ENCODE measurements around the gene RNF14. TPM values are rescaled to one million over a fixed set of nuclear protein-coding genes. Genes with fewer than 3 reads are reported as not detected.

Gene RNF14
- total and polyA plus RNA-seq, 2 experiments from 2014 or later, result 8.9 to 19.0 TPM

DNA sequence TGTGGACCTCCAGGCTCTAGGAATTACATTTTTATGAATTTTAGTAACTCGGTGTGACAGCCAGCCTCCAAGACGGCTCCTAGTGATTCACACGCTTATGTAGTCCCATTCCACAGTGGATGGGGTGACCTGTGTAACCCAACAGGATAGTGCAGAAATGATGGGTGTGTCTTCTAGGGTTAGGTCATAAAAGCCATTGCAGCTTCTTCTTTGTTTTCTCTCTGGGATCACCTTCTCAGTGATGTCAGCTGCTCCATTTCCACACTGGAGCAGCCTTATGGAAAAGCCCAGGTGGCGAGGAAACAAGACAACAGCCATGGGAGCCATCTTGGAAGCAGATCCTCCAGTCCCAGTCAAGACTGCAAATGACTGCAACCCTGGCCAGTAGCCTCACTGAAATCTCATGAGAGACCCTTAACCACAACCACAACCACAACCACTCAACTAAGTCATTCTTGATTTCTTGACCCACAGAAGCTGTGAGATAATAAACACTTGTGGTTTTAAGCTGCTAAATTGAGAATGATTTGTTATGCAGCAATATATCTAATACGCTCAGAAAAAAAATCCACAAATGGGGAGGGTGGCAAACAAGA lies 49.0 kb downstream of the RNF14 start:
- H3K9me2 ChIP-seq (ENCODE audit: insufficient read depth), result no peaks in the 10 kb centered on the region
- DNase-seq (ENCODE audit: low spot score) (no peak), ATAC-seq (no peak)
- Mint-ChIP-seq H3K4me3 (no peak overlapping the region), H3K36me3 (ENCODE audit: low read depth) (peaks cover 5% of the 10 kb centered on the region; the same call in 2 of the 3 replicates), H3K4me1 (peaks cover 8% of the 10 kb centered on the region; the same call in 2 of the 3 replicates), H3K9me3 (peaks cover 13% of the 10 kb centered on the region; the same call in 2 of the 3 replicates), H3K27ac (no peak overlapping the region), H3K27me3 (ENCODE audit: insufficient read depth, low read depth, poor library complexity) (peaks cover 4% of the 10 kb centered on the region)
- H3K79me2 ChIP-seq (replicated peaks; ENCODE audit: insufficient read depth), result no peaks in the 10 kb centered on the region
- 0 out of 2 replicates have a peak, but pooled peaks cover 6% of the 10 kb centered on the region for H3F3A ChIP-seq (replicated peaks; ENCODE audit: low read depth)
- H3K4me1 ChIP-seq (ENCODE audit: insufficient read depth), result peaks cover 6% of the 10 kb centered on the region; the same call in 1 of the 2 replicates
- H2AFZ ChIP-seq, result no peak overlapping the region
- no peak overlapping the region for H3K4me3 ChIP-seq
- H3K27ac ChIP-seq (ENCODE audit: low read depth), result no peak overlapping the region
- H3K36me3 ChIP-seq (ENCODE audit: insufficient read depth), result no peaks in the 10 kb centered on the region
- H3K4me2 ChIP-seq, result no peak overlapping the region
- no peaks in the 10 kb centered on the region for H4K20me1 ChIP-seq (replicated peaks; ENCODE audit: insufficient read depth)
- TF ChIP-seq STAT1 (IDR thresholded peaks at IDR 0.05; ENCODE audit: unreplicated experiment) (no peak), NANOG (IDR thresholded peaks at IDR 0.05; ENCODE audit: borderline replicate concordance) (no peak), EZH2phosphoT487 (IDR thresholded peaks at IDR 0.05; ENCODE audit: unreplicated experiment) (no peak), ZNF331 (CRISPR knock-in tag; IDR thresholded peaks at IDR 0.05; ENCODE audit: low read depth) (no peak), POLR2AphosphoS5 (IDR thresholded peaks at IDR 0.05; ENCODE audit: low read depth) (no peak), CREB1 (CRISPR knock-in tag; IDR thresholded peaks at IDR 0.05; ENCODE audit: low read depth) (no peak), ZNF114 (CRISPR knock-in tag; IDR thresholded peaks at IDR 0.05) (no peak), EZH2 (IDR thresholded peaks at IDR 0.05; ENCODE audit: low read depth, unreplicated experiment) (no peak), JUNB (IDR thresholded peaks at IDR 0.05; ENCODE audit: unreplicated experiment) (no peak)
- TF ChIP-seq, protein P1, sequence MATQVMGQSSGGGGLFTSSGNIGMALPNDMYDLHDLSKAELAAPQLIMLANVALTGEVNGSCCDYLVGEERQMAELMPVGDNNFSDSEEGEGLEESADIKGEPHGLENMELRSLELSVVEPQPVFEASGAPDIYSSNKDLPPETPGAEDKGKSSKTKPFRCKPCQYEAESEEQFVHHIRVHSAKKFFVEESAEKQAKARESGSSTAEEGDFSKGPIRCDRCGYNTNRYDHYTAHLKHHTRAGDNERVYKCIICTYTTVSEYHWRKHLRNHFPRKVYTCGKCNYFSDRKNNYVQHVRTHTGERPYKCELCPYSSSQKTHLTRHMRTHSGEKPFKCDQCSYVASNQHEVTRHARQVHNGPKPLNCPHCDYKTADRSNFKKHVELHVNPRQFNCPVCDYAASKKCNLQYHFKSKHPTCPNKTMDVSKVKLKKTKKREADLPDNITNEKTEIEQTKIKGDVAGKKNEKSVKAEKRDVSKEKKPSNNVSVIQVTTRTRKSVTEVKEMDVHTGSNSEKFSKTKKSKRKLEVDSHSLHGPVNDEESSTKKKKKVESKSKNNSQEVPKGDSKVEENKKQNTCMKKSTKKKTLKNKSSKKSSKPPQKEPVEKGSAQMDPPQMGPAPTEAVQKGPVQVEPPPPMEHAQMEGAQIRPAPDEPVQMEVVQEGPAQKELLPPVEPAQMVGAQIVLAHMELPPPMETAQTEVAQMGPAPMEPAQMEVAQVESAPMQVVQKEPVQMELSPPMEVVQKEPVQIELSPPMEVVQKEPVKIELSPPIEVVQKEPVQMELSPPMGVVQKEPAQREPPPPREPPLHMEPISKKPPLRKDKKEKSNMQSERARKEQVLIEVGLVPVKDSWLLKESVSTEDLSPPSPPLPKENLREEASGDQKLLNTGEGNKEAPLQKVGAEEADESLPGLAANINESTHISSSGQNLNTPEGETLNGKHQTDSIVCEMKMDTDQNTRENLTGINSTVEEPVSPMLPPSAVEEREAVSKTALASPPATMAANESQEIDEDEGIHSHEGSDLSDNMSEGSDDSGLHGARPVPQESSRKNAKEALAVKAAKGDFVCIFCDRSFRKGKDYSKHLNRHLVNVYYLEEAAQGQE (IDR thresholded peaks at IDR 0.05; ENCODE audit: unreplicated experiment), result no peak
- TF ChIP-seq, protein P2, sequence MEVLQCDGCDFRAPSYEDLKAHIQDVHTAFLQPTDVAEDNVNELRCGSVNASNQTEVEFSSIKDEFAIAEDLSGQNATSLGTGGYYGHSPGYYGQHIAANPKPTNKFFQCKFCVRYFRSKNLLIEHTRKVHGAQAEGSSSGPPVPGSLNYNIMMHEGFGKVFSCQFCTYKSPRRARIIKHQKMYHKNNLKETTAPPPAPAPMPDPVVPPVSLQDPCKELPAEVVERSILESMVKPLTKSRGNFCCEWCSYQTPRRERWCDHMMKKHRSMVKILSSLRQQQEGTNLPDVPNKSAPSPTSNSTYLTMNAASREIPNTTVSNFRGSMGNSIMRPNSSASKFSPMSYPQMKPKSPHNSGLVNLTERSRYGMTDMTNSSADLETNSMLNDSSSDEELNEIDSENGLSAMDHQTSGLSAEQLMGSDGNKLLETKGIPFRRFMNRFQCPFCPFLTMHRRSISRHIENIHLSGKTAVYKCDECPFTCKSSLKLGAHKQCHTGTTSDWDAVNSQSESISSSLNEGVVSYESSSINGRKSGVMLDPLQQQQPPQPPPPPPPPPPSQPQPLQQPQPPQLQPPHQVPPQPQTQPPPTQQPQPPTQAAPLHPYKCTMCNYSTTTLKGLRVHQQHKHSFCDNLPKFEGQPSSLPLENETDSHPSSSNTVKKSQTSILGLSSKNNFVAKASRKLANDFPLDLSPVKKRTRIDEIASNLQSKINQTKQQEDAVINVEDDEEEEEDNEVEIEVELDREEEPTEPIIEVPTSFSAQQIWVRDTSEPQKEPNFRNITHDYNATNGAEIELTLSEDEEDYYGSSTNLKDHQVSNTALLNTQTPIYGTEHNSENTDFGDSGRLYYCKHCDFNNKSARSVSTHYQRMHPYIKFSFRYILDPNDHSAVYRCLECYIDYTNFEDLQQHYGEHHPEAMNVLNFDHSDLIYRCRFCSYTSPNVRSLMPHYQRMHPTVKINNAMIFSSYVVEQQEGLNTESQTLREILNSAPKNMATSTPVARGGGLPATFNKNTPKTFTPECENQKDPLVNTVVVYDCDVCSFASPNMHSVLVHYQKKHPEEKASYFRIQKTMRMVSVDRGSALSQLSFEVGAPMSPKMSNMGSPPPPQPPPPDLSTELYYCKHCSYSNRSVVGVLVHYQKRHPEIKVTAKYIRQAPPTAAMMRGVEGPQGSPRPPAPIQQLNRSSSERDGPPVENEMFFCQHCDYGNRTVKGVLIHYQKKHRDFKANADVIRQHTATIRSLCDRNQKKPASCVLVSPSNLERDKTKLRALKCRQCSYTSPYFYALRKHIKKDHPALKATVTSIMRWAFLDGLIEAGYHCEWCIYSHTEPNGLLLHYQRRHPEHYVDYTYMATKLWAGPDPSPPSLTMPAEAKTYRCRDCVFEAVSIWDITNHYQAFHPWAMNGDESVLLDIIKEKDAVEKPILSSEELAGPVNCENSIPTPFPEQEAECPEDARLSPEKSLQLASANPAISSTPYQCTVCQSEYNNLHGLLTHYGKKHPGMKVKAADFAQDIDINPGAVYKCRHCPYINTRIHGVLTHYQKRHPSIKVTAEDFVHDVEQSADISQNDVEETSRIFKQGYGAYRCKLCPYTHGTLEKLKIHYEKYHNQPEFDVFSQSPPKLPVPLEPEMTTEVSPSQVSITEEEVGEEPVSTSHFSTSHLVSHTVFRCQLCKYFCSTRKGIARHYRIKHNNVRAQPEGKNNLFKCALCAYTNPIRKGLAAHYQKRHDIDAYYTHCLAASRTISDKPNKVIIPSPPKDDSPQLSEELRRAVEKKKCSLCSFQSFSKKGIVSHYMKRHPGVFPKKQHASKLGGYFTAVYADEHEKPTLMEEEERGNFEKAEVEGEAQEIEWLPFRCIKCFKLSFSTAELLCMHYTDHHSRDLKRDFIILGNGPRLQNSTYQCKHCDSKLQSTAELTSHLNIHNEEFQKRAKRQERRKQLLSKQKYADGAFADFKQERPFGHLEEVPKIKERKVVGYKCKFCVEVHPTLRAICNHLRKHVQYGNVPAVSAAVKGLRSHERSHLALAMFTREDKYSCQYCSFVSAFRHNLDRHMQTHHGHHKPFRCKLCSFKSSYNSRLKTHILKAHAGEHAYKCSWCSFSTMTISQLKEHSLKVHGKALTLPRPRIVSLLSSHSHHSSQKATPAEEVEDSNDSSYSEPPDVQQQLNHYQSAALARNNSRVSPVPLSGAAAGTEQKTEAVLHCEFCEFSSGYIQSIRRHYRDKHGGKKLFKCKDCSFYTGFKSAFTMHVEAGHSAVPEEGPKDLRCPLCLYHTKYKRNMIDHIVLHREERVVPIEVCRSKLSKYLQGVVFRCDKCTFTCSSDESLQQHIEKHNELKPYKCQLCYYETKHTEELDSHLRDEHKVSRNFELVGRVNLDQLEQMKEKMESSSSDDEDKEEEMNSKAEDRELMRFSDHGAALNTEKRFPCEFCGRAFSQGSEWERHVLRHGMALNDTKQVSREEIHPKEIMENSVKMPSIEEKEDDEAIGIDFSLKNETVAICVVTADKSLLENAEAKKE (CRISPR knock-in tag; IDR thresholded peaks at IDR 0.05), result no peak
- TF ChIP-seq, protein P3, sequence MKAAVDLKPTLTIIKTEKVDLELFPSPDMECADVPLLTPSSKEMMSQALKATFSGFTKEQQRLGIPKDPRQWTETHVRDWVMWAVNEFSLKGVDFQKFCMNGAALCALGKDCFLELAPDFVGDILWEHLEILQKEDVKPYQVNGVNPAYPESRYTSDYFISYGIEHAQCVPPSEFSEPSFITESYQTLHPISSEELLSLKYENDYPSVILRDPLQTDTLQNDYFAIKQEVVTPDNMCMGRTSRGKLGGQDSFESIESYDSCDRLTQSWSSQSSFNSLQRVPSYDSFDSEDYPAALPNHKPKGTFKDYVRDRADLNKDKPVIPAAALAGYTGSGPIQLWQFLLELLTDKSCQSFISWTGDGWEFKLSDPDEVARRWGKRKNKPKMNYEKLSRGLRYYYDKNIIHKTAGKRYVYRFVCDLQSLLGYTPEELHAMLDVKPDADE (IDR thresholded peaks at IDR 0.05), result no peak
- TF ChIP-seq, protein P4, sequence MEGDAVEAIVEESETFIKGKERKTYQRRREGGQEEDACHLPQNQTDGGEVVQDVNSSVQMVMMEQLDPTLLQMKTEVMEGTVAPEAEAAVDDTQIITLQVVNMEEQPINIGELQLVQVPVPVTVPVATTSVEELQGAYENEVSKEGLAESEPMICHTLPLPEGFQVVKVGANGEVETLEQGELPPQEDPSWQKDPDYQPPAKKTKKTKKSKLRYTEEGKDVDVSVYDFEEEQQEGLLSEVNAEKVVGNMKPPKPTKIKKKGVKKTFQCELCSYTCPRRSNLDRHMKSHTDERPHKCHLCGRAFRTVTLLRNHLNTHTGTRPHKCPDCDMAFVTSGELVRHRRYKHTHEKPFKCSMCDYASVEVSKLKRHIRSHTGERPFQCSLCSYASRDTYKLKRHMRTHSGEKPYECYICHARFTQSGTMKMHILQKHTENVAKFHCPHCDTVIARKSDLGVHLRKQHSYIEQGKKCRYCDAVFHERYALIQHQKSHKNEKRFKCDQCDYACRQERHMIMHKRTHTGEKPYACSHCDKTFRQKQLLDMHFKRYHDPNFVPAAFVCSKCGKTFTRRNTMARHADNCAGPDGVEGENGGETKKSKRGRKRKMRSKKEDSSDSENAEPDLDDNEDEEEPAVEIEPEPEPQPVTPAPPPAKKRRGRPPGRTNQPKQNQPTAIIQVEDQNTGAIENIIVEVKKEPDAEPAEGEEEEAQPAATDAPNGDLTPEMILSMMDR (conservative IDR thresholded peaks at IDR 0.05; ENCODE audit: low read depth in 2 of 2), result no peak
- H3K27me3 ChIP-seq (ENCODE audit: insufficient read depth), result no peaks in the 10 kb centered on the region
